CD4-positive, alpha-beta T cell treated with Interleukin-4 for 4 hours (primary cell): ENCODE measurements around the gene RAD9A.
A peak's percentile ranks its signal among the peaks of the same experiment; 100 is the strongest.
"Not testable (repeated sequence)": the region's sequence is repeated elsewhere in the genome, so short reads cannot be mapped to it uniquely, and the experiment has no call there.

ENCODE experiments used
- DNase-seq: peaks from one replicate; pipeline ENCODE4 v3.0.0-alpha.2; 2020

The RAD9A gene

DNA sequence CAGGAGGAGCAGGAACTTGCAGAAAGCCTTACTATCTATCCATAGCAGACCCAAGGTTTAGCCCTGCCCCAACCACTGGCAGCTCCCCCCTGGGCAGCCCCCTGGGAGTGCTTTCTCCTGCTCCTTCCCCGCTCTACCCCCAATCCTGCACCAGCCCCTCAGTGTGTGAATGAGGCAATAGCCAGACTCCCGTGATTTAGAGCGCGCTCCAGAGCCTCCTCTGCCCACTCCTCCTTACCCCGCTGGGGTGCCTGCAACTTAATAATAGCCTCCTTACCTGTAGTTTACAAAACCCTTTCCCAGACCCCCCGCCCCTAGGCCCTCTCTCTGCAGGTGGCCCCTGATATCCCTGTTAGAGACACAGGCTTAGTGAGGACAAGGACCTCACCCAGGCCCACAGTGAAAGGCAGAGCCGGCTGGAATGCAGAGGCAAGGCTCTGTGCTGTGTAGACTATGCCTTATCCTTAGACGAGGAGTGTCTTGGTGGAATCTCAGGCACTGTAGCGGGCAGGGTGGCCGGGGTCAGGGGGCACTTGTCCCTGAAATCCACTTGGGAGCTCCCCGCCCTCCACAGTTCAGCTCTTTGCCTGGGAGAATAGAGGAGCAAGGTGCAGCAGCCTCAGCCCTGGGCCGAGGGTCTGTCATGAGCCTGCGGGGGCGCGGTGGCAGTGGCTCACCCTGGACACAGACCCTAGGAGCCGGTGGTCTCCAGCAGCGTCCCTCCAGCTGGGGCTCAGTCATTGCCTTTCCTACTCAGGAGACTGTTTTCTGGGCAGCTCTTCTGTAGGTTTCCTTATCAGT, 19.4 kb downstream of the RAD9A start:
- DNase-seq, result no peak

DNA sequence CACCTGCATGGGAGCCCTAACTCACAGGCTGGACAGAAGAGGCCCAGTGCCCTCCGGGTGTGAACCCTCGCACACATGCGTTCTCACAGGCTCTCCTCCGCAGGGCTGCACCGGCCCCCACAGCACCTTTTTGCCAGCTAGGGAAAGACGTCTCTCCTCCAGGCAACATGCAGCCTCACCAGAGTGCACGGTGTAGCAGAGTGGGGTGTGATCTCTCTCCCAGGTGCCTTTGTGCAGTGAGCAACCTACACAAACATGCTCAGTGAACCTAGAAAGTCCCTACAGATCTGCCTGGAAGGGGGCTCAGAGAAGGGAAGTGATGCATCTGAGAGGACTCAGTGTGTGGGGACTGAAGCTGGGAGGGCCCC, 20.0 kb downstream of the RAD9A start:
- DNase-seq, result no peak

DNA sequence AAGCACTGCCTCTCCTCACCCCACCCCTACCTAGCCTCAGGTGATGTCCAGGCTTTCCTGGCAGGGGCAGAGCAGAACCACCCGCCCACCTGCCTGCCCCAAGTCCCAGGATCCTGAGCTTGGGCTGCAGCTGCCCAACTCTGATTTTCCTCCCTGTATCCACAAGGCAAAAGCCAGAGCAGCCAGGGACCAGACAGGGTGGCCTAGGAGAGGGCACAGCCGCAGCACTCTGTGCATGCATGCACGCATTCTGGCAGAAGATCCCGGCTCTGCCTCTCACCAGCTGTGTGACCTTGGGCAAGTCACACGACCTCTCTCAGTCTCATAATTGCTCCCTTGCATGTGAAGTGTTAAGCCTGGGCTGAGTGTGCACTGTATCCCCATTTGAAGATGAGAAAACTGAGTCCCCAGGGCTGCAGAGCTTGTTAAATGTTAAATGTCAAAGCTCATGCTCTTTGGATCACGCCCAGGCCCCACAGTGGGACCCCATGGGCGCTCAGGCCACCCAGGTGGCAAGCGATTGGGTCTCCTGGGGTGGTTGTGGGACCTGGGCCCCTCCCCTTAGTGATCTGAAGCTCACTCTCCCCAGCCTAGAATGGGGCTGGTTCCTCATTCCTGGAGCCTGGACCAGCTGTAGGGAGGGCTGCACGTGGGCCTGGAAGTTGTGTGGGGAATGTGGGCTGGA, 20.9 kb downstream of the RAD9A start:
- DNase-seq, result no peak

DNA sequence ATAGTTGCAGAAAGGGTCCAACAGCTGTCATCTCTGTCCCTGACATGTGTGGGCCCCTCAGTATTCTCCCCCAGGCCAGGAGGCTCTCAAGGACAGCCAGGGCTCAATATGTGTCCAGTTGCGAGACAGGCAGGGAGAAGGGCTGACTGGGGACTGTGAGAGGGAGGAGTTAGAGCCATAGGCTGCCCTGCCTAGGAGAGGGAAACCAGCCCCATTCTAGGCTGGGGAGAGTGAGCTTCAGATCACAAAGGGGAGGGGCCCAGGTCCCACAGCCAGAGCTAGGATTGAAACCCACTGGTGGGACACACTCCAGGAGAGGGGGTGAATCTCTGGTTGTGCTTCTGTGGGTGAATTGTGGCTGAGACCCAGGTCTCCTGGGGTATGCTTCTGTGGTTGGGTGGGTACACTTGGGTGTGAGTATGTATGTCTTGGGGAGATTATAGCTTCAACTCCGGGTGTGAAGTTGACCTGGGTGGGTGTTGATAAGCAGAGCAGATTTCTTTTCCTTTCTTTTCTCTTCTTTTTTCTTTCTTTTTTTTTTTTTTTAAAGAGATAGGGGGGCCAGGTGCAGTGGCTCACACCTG, 21.6 kb downstream of the RAD9A start:
- DNase-seq, result no peak

DNA sequence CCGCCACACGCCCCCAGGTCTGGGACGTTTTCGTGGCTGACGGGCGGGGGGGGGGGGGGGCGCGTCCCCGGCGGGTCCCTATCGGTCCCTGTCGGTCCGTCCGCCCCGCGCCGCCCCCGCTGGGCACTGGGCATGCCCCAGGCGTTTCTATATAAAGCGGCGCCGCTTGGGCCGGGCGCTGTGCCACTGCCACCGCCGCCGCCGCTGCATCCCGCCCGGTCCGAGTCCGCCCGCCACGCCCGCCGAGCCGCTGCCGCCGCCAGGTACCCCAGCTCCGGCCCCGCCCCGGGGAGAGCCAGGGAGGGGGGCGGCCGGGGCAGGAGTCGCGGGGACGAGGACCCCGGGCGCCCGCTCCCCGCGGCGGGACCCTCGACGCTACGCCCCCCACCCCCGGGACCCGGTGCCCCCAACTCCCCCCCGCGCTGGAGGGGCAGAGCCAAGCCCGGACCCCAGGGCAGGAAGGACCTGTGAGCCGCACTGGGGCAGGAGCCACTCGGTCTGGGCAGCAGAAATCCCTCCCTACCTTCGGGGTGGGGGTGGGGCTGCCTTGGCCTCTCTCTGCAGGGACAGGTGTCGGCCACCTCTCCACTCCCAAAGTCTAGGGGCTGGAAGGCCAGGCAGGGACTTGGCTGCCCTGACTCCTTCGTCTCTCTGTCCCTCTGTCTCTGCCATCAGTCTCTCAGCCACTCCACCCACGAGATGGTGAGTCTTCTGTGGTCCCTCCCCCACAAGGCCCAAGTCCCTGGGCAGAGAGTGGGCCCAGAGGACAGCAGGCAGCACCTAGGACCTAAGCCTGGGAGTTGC, 23.9 kb downstream of the RAD9A start, which contains the start of gene CARNS1:
CARNS1 (plus strand) TSS at position 178 of the 804 bp plus-strand sequence; CDS start at position 700, 522 bp downstream.
- DNase-seq, result no peak

DNA sequence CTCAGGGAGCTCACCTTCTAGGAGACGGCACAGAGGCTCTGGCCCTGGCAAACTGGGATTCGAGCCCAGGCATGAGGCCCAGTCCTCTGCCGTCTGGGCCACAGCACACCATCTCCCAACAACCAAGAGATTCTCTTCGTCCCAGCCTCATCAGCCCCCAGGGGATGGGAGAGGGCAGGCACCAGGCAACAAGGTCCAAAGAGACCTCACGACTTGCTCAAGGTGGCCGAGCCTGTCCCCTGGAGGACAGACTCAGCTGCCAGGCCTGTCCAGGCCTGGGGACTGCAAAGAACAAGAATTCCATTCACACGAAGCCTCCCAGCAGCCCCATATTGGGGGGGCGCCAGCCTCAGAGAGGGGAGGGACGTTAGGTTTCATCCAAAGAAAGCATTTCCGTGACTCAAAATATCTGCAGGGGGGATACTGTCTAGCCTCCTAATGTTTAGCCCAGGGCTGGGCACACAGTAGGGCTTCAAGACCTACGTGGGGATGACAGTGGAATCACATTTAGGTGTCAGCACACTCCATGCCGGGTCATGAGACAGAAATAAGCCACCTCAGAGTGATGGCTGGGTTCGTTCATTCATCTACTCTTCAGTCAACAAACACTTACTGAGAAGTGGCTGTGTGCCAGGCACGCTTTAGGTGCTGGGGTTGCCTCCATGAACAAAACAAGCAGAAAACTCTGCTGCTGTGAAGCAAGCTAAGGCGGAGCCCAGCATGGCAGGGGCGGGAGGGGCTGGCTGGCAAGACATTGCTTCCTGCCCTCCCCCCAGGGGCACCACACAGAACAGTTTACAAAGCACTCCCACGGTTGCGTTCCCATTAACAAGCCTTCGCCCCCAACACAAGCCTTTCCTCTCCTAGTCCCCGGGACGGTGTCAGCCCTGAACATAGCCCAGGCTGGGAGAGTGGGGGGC, 24.9 kb downstream of the RAD9A start:
- DNase-seq, result peak; percentile 94

DNA sequence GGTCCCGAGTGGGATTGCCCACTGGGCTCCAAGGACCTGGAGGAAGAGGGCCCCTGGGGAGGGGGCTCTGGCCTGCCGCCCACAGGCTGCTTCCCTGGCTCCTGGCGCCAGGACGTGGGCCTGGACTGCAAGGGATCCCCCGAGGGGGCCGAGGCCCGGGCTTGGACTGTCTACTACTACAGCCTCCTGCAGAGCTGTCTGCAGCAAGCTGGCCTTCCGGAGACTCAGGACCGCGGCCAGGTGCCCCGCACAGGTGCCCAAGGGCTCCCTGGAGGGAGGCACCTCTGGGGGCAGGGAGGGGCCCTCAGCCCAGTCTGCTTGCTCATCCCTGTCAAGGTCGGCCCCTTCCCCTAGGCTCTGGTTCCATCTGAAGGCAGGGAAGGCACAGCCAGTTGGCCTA, 25.6 kb downstream of the RAD9A start:
- no peak for DNase-seq

DNA sequence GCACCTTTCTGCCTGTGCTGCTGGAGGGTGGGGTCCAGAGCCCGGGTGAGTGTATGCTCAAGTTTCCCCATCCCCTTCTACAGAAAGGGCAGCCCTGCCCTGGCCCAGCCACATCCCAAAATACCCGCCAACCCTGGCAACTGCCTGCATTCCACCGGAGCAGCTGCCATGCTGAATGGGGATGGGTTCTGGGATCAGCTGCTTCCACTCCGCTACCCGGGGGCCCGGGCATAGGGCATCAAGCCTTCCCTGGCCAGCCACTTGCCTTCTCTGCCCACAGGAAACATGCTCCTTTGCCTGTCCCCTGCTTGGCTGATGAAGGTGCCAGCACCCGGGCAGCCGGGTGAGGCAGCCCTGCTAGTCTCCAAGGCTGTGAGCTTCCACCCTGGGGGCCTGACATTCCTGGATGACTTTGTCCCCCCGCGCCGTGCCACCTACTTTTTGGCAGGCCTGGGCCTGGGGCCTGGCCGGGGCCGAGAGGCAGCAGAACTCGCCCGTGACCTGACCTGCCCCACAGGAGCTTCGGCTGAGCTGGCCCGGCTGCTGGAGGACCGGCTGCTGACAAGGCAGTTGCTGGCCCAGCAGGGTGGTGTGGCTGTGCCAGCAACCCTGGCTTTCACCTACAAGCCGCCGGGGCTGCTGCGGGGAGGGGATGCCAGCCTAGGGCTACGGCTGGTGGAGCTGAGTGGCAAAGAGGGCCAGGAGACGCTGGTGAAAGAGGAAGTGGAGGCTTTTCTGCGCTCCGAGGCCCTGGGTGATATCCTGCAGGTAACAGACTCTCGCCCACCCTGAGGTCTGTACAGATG, 26.9 kb downstream of the RAD9A start:
- DNase-seq, result no peak

DNA sequence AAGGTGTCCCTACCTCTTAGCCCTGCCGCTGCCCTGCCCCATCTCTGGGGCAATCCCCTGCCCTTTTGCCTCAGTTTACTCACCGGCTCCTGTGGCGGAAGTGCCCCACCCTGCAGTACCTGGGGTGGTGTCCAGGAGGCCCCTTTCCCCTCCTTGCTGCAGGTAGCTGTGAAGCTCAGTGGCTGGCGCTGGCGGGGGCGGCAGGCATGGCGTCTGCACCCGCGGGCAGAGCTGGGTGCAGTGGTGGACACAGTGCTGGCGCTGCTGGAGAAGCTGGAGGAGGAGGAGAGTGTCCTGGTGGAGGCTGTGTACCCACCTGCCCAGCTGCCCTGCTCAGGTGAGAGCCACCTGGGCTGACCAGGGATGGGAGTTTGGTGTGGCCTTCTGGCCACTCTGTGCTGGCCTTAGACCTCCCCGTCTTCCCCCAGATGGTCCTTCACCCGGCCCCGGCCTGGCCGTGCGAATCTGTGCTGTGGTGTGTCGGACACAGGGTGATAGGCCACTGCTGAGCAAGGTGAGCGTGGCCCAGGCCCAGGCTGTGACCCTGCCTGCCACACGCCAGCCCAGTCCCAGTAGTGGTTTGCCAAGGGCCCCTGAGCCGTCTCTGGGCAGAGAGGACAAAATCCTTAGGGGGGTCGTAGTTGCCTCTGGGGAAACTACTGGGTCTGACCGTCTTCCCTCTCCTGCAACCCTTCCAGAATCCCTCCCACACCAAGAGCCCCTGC, 27.7 kb downstream of the RAD9A start:
- DNase-seq, result no peak

DNA sequence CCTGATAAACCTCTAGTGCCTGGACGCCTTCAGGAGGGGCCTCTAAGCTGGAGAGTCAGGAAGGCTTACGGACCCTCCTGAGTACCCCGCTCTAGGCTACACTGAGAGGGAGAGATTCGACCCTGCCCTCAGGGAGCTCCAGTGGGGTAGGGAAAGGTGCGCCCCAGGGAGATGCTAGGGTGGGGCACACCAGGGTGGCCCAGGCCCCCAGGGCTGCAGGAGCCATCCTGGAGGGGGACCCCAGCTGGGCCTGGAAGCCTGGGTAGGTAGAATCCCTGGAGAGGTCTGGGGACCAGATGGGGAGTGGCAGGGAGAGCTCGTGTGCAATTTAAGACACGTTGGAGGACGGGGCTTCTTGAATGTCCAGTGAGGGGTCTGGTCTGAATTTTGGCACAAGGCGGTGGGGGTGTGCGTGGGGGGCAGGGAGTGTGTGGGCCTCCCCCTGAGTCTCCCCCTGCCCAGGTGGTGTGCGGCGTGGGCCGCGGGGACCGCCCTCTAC, 28.4 kb downstream of the RAD9A start:
- DNase-seq, result no peak

DNA sequence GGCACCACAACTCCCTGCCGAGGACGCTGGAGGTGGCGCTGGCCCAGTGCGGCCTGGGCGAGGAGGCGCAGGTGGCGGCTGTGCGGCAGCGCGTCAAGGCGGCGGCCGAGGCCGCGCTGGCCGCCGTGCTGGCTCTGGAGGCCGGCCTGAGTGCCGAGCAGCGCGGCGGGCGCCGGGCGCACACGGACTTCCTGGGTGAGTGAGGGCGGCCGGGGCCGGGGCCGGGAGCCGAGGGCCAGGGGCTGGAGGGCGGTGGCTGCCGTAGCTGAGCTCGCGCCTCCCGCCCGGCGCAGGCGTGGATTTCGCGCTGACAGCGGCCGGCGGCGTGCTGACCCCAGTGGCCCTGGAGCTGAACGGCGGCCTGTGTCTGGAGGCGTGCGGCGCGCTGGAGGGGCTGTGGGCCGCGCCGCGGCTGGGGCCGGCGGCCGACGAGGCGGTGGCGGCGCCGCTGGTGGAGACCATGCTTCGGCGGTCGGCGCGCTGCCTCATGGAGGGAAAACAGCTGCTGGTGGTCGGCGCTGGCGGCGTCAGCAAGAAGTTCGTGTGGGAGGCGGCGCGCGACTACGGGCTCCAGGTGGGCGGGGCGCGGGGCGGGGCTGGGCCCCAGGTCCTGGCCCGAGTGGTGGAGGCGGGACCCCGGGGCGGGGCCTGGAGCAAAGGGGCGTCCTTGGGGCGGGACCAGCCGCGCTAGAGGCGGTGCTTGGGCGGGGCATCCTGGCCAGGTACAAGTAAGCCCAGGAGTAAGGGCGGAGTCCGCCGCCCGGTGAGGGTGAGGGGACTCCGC, 29.1 kb downstream of the RAD9A start:
- DNase-seq, result peak; percentile 96

DNA sequence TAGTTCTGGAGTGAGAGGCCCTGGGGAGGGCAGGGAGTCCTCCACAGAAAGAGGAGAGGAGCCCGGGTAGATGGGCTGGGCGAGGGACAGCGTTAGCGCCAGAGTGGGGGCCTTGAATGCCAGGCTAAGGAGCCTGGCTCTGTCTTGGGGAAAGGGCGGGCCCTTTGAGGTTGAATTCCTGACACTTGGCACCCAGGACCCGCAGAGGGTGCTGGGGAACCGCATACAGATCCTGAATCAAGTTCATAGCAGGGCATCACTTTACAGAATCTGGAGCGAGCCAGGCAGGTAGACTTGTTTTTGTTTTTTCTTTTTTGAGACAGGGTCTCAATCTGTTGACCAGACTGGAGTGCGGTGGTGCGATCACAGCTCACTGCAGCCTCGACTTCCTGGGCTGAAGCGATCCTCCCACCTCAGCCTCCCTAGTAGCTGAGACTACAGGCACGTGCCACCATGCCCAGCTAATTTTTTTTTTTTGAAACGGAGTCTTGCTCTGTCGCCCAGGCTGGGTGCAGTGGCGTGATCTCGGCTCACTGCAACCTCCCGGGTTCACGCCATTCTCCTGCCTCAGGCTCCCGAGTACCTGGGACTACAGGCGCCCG, 29.7 kb downstream of the RAD9A start:
- no peak for DNase-seq

DNA sequence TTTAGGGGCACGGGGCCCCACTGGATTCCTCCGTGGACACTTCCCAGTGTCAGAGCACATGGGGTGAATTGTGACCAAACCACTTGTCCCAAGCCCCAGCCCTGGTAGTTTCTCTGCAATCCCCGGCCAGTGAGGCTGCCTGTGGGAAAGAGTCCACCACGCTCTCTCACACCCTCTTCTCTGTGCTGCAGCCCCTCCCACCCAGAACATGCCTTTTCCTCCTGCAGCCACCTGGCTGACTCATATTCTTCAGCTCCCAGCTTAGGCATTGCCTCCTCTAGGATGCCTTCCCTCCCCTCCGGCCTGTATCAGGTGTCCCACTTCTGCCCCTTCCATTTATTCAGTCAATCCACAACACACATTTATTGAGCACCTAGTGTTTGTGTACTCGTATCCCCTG, 31.1 kb downstream of the RAD9A start:
- DNase-seq, result no peak

DNA sequence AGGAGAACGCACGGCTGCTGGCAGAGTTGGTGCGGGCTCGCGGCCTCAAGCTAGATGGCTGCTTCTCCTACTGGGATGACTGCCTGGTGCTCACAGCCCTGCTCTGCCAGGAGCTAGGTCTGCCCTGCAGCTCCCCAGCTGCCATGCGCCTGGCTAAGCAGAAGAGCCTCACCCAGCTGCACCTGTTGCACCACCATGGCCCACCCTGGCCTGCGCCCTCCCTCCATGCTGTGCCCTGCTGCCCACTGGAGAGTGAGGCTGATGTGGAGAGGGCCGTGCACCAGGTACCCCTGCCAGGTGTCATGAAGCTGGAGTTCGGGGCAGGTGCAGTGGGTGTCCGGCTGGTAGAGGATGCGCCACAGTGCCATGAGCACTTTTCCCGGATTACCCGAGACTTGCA, 31.7 kb downstream of the RAD9A start:
- DNase-seq, result no peak

DNA sequence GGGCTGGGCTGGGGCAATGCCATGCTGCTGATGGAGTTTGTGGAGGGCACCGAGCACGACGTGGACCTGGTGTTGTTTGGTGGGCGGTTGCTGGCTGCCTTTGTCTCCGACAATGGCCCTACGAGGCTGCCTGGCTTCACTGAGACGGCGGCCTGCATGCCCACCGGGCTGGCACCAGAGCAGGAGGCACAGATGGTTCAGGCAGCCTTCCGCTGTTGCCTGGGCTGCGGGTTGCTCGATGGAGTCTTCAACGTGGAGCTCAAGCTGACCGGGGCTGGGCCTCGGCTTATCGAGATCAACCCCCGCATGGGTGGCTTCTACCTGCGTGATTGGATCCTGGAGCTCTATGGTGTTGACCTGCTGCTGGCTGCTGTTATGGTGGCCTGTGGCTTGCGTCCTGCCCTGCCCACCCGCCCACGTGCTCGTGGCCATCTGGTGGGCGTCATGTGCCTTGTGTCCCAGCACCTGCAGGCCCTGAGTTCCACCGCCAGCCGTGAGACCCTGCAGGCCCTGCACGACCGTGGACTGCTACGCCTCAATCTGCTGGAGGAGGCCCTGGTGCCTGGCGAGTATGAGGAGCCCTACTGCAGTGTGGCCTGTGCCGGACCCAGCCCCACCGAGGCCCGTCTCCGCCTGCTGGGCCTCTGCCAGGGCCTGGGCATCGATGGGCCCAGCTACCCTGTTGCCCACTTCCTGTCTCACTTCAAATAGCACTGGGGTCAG, 32.3 kb downstream of the RAD9A start:
- DNase-seq, result no peak

DNA sequence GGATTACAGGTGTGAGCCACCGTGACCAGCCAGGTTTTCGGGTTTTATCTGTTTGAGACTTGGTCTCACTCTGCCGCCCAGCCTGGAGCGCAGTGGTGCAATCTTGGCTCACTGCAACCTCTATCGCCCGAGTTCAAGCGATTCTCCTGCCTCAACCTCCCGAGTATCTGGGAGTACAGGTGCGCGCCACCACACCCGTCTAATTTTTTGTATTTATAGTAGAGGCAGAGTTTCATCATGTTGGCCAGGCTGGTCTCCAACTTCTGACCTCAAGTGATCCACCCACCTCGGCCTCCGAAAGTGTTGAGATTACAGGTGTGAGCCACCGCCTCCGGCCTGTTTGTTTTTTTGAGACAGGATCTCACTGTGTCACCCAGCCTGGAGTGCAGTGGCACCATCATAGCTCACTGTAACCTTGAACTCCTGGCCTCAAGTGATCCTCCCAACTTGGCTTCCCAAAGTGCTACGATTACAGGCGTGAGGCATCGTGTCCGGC, 35.6 kb downstream of the RAD9A start:
- DNase-seq, result not testable (repeated sequence)

DNA sequence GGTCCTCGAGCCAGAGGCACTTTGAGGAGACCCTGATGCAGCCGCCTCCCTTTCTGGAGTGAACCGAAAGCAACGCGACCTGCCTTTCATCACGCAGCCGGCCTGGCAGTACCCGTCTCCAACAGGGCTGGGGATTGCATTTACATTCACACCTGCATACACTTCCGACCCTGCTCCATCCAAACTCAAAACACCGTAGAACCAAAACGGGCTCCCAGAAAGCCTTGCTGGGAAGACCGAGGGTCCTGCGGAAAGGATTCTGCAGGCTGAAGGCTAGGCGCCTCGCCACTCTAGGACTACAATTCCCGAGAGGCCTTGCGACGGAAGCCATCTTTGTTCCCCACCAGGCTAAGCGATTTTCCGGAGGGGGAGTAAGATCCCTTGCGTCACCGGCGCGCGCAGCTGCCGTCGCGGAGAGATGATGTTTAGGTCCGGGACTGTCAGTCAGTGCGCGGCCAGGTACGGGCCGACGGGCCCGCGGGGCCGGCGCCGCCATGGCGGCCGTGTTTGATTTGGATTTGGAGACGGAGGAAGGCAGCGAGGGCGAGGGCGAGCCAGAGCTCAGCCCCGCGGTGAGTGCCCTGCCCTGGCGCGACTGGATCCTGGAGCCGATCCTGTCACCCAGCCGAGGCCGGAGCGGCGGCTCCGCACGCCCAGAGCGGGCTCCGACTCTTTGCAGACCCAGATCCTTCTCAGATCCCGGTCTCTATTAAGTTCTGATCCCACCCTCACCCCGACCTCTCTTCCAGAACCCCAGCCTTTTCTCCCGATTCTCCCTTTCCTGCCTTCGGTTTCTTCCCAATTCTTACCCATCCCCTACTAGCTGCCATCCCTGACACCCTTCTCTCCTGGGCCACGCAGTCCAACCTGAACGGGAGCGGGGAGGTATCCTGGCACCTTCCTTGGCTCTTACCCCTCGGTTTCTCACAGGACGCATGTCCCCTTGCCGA, 36.5 kb downstream of the RAD9A start, which contains the start of gene RPS6KB2:
RPS6KB2 (plus strand) TSS at position 443 of the 950 bp plus-strand sequence; CDS start at position 495, 52 bp downstream.
- peak; percentile 98 for DNase-seq
